HL-60/S4 treated with phorbol 12-myristate 13-acetate at 8.2 ng/mL for 4 days and 3 days (cell line): ENCODE results near the gene CCM2.
"Not testable (repeated sequence)": the region's sequence is repeated elsewhere in the genome, so short reads cannot be mapped to it uniquely, and the experiment has no call there.

ENCODE experiments used
- in situ Hi-C: fragments of 300-500 bp; cut with MboI; formaldehyde crosslinking; loops from 2 replicates; pipeline ENCODE4 v1.15.0; 2022; ENCODE audit warnings: low sequenced_read_pairs

Gene CCM2

GRCh38 chr7:44999245-45000092 lies 532 bp upstream of the CCM2 start:
- in situ Hi-C loops: no loop called here

GRCh38 chr7:45001138-45001694 lies 1.2 kb downstream of the CCM2 start:
- in situ Hi-C loops: no loop called here

GRCh38 chr7:45001826-45002225 lies 1.8 kb downstream of the CCM2 start:
- in situ Hi-C loops: no loop called here

- in situ Hi-C loops: no loop called here
Observed at GRCh38 chr7:45003789-45004188, 3.8 kb downstream of the CCM2 start.

GRCh38 chr7:45007106-45007505 lies 7.1 kb downstream of the CCM2 start:
- in situ Hi-C loops: no loop called here

DNA sequence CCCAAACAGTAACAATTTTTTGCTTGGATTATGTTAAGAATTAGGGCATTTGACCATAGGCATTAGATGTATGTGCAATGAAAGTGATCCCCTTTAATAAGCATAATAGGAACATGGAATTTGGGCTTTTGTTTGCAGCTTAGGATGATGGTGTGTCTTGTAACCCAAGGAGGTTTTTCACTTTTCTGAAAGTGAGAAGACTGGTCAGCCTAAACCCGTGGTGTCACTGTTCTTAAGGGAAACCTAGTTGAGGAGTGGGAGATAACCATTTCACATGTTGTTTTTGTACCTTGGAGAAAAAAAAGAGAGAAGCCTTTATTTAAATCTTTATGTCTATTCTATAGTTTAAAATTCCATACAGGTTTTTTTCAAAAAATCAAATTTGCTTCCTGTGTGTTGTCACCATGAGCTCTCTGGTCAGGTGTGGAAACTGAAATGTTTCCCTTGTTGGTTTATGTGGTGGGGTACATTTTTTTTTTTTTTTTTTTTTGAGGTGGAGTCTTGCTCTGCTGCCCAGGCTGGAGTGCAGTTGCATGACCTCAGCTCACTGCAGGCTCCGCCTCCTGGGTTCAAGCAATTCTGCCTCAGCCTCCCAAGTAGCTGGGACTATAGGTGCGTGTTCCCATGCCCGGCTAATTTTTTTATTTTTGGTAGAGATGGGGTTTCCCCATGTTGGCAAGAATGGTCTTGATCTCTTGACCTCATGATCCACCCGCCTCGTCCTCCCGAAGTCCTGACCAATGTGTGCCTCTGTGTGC lies 7.7 kb downstream of the CCM2 start:
- in situ Hi-C loops: no loop called here

GRCh38 chr7:45013465-45013967 lies 13.5 kb downstream of the CCM2 start:
- in situ Hi-C loops: no loop called here

DNA sequence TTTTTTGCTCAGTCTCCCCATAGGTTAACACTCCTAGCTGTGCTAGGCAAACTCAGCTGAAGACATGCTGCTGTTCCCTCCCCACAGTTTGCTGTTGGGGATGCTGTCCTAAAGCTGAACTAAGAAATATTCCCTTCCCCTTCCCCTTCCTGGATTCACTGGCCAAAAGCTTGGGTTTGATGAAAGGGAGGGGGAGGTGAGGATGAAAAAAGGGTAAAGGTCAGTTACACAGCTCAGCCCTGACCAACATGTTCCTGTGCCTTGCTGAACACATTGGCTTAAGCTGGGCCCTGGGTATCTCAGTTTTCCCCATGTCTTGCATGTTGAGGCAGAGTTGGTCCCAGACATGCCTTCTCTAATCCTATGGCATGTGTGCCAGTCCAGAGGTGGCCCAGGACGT lies 15.3 kb downstream of the CCM2 start:
- in situ Hi-C loops: no loop called here

DNA sequence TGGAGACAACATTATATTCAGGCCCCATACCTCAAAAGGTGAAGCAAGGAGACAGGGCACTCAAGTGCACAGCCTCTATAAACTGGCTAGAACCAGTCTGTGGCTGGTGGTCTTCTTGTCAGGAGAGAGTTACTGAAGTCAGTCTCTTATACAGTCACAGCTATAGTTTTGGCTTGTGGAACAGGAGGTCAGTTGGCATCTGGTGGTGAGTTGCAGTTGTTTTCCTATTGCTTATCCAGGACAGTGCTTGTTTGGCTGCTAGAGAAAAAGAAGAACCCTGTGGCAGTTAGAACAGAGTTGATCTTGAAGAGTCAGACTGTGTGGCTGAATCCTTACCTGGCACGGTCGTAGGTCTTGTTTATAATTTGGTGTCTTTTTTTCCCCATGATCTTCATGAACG lies 17.3 kb downstream of the CCM2 start:
- in situ Hi-C loops: no loop called here

- in situ Hi-C loops: no loop called here
Observed at GRCh38 chr7:45020915-45021314, 20.9 kb downstream of the CCM2 start.

DNA sequence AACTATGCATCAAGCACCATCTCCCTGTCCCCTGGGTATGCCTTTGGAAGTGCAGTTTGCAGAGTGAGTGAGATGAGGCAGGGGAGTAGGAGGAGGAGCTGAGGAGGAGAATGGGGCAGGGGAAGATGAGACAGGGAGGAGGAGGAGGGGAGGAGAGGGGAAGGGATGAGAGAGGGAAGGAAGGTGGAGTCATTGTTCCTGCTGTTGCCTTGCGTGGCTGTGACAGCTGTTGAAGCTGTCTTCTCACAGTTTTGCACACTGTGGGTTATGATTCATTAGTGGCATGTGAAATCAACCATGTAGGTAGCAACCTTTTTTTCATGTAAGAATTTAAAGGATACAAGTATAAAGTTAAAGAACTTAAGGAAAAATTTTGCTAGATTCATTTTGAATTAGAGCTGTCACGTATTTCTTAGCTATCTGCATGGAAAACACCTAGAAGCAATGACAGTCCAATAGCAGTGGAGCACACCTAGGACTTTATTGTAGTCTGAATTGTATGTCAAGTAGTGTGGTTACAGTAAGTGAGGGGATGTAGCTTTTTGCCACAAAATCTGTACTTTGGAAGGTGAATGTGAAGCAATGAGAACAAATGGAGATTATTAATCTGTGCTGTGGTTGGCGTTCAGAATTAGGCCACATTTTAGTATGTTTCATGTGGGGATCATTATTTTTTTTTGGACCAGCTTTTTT lies 21.7 kb downstream of the CCM2 start:
- in situ Hi-C loops: no loop called here

GRCh38 chr7:45024126-45024744 lies 24.2 kb downstream of the CCM2 start:
- in situ Hi-C loops: no loop called here

GRCh38 chr7:45025473-45025872 lies 25.5 kb downstream of the CCM2 start:
- in situ Hi-C loops: not testable (repeated sequence)

DNA sequence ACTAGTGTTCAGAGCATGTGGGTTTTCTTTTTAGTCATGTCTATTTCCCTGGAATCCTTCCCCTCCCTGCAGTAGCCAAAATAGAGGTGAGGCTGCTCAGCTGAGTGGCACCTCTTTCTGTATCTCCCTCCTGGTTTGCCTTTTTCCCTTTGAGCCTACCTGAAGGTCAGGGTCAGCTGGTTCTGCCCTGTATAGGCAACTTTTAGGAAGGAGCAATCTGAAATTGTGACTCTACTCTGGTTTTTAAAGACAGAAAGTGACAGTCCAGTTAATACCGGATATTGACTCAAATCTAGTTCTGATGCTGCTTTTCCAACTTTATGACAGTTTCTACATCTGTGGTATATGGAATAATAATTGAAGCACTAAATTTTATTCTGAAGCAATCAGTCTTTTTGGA lies 26.0 kb downstream of the CCM2 start:
- in situ Hi-C loops: no loop called here

- in situ Hi-C loops: no loop called here
Observed at GRCh38 chr7:45026984-45027773, 27.2 kb downstream of the CCM2 start.

GRCh38 chr7:45027774-45028114 lies 27.7 kb downstream of the CCM2 start:
- in situ Hi-C loops: no loop called here

DNA sequence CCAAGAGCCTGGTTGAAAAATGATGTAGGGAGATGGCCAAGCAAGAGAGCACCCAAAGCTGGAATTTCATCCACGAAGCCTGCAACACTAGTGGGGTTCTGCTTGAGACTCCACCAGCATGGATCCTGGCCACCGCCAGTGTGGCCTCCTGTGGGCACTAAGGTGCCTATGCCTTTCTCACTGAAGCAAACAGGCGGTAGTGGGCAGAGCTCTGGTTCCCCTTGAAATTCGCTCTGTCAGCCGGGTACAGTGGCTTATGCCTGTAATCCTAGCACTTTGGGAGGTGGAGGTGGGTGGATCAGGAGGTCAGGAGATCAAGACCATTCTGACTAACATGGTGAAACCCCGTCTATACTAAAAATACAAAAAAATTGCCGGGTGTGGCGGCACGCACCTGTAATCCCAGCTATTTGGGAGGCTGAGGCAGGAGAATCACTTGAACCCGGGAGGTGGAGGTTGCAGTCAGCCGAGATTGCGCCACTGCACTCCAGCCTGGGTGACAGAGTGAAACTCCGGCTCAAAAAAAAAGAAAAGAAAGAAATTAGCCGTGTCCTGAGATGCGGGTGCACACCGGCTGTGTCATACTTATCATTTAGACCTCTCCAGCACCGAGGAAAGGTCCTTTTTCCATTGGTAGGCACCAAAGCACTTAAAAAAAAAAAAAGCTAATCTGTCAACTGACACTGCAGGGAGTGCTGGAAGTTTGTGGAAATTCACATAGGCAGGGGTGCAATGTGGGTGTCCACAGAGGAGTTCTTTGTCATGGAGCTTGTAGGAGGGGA lies 28.3 kb downstream of the CCM2 start:
- in situ Hi-C loops: no loop called here

DNA sequence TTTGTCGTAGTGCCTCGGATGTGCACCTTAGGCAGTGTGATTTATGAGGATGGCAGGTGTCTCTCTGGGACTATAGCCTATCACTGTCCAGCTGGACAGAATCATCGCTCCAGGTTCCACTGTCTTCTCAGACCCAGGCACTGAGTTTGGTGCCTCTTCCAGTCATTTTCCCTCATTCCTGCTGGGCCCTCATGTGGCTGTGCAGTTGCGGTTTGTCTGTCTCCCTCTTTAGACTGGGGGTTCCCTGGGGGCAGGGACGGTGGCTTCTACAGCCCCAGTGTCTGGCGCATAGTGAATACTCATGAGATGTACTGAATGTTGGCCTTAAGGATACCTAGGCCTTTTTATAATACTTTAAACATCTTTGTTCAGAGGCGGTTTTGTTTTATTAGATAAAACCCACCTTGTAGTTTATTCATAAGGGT lies 28.9 kb downstream of the CCM2 start:
- in situ Hi-C loops: no loop called here

DNA sequence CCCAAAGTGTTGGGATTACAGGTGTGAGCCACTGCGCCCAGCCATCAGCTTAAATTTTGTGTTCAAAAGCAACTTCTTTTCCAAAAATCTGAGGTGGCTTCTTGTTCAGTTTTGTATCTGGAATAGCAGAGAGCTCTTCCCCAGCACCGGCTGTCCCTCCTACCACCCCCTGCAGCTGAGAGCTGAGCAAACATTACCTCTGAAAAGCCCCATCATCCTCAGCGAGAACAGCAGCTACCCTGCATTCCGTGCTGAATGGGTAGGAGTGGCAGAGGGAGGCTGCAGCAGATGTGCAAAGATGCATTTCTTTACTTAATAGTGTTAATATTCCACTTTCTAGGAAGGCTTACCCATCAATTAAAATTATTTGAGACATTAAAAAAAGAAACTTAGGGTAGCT lies 31.8 kb downstream of the CCM2 start:
- in situ Hi-C loops: no loop called here
